Adrenal gland (tissue), 12 donors: ENCODE results near the gene EMP1. TPM values are rescaled to one million over a fixed set of nuclear protein-coding genes. Genes with fewer than 3 reads are reported as not detected.

Source experiments
- DNase-seq, 7 donors: peaks; one replicate each; pipeline ENCODE4 v3.0.0-alpha.2; 2019 to 2020
- H3K27ac ChIP-seq, 5 donors: fragments of 200-600 bp; sonication (generic) in 4 of 5; 1 replicate in 3 of 5; 2 replicates in 2 of 5; pipeline versions ENCODE4 v1.5.1 to v1.8.0; 2016 to 2020; ENCODE audit warnings: mild to moderate bottlenecking in 1 of 5
- H3K27me3 ChIP-seq: fragments of 200-600 bp; 2 replicates; pipeline ENCODE4 v1.8.0; 2021
- H3K36me3 ChIP-seq, 2 donors: fragments of 200-600 bp; replicated peaks in 1 of 2; 1 replicate in 1 of 2; 2 replicates in 1 of 2; pipeline versions ENCODE4 v1.5.1 to v1.8.0; 2018 to 2022
- H3K4me1 ChIP-seq, 2 donors: fragments of 200-600 bp; replicated peaks in 1 of 2; 1 replicate in 1 of 2; 2 replicates in 1 of 2; pipeline versions ENCODE4 v1.5.1 to v1.8.0; 2018 to 2021
- H3K4me3 ChIP-seq, 4 donors: fragments of 200-600 bp; sonication (generic) in 3 of 4; one replicate each; pipeline ENCODE4 v1.5.1; 2016 to 2018
- H3K9me3 ChIP-seq, 3 donors: fragments of 200-600 bp; sonication (generic) in 1 of 3; replicated peaks in 1 of 3; 1 replicate in 2 of 3; 2 replicates in 1 of 3; pipeline versions ENCODE4 v1.5.1 to v1.8.0; 2016 to 2021
- POLR2A ChIP-seq, 2 donors: fragments of 450-650 bp; IDR thresholded peaks; one replicate each; pipeline ENCODE4 v1.6.1; 2017; ENCODE audit warnings: antibody characterized with exemption in 2 of 2, mild to moderate bottlenecking in 2 of 2, moderate library complexity in 1 of 2
- WGBS, 4 donors: extraction: QIAGEN DNeasy Blood & Tissue Kit in 2 of 4; methylation state at CpG; one replicate each; pipeline versions ENCODE4 v1.1.5 to v1.1.7; 2013 to 2017; 5-methylcytosine and 5-hydroxymethylcytosine counted together
- intact Hi-C, 2 donors: fragments of 100-400 bp; cut with DNase I; formaldehyde crosslinking; loops; one replicate each; pipeline versions ENCODE4 v1.14.1 to v1.15.0; 2022 to 2023
- polyA plus RNA-seq, 3 donors: library from polyadenylated mRNA; stranded (reverse); fragments of 200-250 nt in 2 of 3; fragments of 350-450 nt in 1 of 3; fragmentation: Illumina TruSeq in 1 of 3; extraction: RNeasy Lipid Tissue Mini Kit (QIAGEN cat#74804) in 1 of 3; gene quantifications; one replicate each; pipeline ENCODE4 v1.2.3, GENCODE V29; 2013 to 2014
- total RNA-seq, 9 donors: library from RNA; depleted of rRNA in 4 of 9; stranded (reverse); fragments of >200 nt in 4 of 9; fragments of 120-200 nt in 1 of 9; fragmentation: NEBNext Ultra II Directional in 1 of 9; extraction: Animal tissue kit (Norgen Biotek cat#: 25700) in 1 of 9; gene quantifications; one replicate each; pipeline versions ENCODE4 v1.1.0 to v1.2.4, GENCODE V29; 2013 to 2023
- TF ChIP-seq, protein P1 (sequence below), 6 experiments: fragments of 450-650 bp in 4 of 6; fragments of 200-600 bp in 2 of 6; sonication (generic) in 1 of 6; IDR thresholded peaks; 1 replicate in 5 of 6; 2 replicates in 1 of 6; pipeline versions ENCODE4 v1.5.1 to v1.8.0; 2016 to 2021; ENCODE audit warnings: antibody characterized with exemption in 6 of 6, mild to moderate bottlenecking in 2 of 6, moderate library complexity in 1 of 6
- donor health status: healthy with polysubstance abuse.
- donor health status: Bipolar disorder and iron deficiency.
- donor health status: DM: yes; HTN: yes; CAD: no.
- donor health status: DM: no; HTN: no; CAD: no.
- donor health status: DM: no; HTN: no; CAD: no.
- donor health status: DM: yes; HTN: yes; CAD: no.

Gene EMP1
- total and polyA plus RNA-seq, 12 donors = 10.0 to 129 (median 66.8) TPM

DNA sequence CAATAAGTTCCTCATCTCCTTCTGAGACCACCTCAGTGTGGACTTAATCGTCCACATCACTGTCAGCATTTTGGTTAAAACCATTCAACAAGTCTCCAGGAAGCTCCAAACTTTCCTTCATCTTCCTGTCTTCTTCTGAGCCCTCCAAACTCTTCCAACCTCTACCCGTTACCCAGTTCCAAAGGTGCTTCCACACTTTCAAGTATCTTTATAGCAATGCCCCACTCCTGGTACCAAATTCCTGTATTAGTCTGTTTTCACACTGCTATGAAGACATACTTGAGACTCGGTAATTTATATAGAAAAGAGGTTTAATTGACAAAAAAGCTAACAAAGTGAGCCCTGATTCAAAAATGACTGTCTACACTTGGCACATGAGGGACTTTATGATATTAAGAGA is 22.8 kb downstream of the EMP1 start:
- no peaks in the 10 kb centered on the region for H3K9me3 ChIP-seq
- DNase-seq = no peak
- H3K4me3 ChIP-seq = no peak overlapping the region
- WGBS, 4 donors = 72 to 84% (median 79%) methylated on average over 3 of the region's 3 CpGs
- H3K4me1 ChIP-seq = no peaks in the 10 kb centered on the region
- no peak overlapping the region for H3K27ac ChIP-seq
- peaks cover 0 to 2% of the 10 kb centered on the region in 2 donors for H3K36me3 ChIP-seq
- TF ChIP-seq POLR2A (IDR thresholded peaks at IDR 0.05) = no peak
- TF ChIP-seq, protein P1, sequence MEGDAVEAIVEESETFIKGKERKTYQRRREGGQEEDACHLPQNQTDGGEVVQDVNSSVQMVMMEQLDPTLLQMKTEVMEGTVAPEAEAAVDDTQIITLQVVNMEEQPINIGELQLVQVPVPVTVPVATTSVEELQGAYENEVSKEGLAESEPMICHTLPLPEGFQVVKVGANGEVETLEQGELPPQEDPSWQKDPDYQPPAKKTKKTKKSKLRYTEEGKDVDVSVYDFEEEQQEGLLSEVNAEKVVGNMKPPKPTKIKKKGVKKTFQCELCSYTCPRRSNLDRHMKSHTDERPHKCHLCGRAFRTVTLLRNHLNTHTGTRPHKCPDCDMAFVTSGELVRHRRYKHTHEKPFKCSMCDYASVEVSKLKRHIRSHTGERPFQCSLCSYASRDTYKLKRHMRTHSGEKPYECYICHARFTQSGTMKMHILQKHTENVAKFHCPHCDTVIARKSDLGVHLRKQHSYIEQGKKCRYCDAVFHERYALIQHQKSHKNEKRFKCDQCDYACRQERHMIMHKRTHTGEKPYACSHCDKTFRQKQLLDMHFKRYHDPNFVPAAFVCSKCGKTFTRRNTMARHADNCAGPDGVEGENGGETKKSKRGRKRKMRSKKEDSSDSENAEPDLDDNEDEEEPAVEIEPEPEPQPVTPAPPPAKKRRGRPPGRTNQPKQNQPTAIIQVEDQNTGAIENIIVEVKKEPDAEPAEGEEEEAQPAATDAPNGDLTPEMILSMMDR (IDR thresholded peaks at IDR 0.05) = no peak
- intact Hi-C loops = no loop called here
- H3K27me3 ChIP-seq = no peaks in the 10 kb centered on the region

DNA sequence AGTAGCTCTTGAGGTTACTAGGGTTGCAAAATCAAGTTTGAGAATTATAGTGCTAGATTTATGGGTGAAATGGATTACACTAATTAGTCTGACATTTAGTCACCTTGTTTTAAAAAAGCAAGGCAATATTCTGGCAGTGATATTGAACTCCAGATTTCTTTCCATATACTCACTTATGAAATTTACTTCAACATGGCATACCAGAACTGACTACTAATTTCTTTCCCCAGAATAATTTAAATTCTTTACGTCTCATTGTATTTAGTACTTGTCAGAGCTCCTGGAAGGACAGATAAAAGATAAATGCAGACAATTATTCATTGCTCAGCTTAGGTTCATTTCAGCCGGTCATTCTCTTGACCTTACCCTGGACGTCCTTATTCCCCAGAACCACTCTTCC is 24.3 kb downstream of the EMP1 start:
- 66 to 75% (median 67%) methylated on average over 3 of the region's 3 CpGs for WGBS, 4 donors
- Histone ChIP-seq H3K36me3 (no peaks in the 10 kb centered on the region), H3K4me1 (no peaks in the 10 kb centered on the region), H3K4me3 (no peak overlapping the region), H3K27ac (no peak overlapping the region), H3K9me3 (no peaks in the 10 kb centered on the region), H3K27me3 (no peaks in the 10 kb centered on the region)
- DNase-seq = no peak
- intact Hi-C loops = no loop called here
- TF ChIP-seq, protein P1 (IDR thresholded peaks at IDR 0.05) = no peak
- TF ChIP-seq POLR2A (IDR thresholded peaks at IDR 0.05) = no peak

DNA sequence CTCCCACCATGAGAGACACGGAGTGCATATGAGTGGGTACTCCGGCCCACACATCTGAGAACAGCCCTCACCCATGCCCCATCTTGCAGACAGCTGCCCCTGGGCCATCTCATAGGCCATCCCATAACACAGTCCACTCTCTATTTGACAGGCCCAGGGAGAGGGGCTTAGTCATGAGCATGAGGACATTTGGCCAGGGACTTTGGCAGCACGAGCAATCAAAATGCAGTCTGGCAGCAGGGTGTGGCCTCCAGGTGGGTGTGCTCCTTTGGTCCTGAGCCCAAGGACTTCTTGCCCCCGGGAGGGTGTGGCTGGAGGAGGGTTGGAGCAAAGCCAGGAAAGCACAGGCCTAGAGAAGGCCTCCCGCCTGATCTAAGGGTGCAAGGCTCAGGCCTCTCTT is 25.6 kb downstream of the EMP1 start:
- 65 to 93% (median 70%) methylated on average over 2 to 5 of the region's 5 CpGs for WGBS, 4 donors
- H3K27ac ChIP-seq = no peak overlapping the region
- H3K36me3 ChIP-seq = no peaks in the 10 kb centered on the region
- no peaks in the 10 kb centered on the region for H3K9me3 ChIP-seq
- DNase-seq = no peak
- no peak for TF ChIP-seq POLR2A (IDR thresholded peaks at IDR 0.05)
- TF ChIP-seq, protein P1 (IDR thresholded peaks at IDR 0.05) = no peak
- H3K27me3 ChIP-seq = no peaks in the 10 kb centered on the region
- H3K4me1 ChIP-seq = no peaks in the 10 kb centered on the region
- no peak overlapping the region for H3K4me3 ChIP-seq
- intact Hi-C loops = no loop called here

DNA sequence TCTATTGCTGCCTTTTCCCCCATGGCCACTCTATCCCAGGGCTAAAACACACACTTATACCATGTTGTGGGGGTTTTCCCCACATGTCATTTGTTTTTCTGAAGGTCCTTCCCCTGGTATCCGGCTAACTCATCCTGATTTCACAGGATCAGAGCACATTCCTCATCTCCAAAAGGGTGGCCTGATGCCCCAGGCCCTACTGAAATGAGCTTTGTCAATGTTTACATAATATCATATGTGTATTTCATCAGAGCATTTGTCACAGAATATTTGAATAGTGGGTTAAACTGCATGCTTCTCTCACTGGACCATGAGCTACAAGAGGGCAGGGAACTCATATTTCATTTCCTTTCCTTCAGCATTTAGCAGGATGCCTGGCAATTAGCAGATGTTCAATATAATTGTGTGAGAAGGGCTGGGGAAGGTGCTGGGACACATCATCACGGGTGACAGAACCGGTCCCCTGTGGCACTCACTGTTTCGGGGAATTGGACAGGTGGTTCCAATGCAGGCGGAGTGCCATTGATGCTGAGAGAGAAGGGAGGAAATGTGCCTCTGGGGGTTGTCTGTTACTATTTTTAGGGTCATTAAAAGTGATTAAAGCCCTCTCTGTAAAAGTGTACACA is 26.8 kb downstream of the EMP1 start:
- H3K27ac ChIP-seq = no peak overlapping the region
- WGBS, 4 donors = 66 to 86% (median 79%) methylated on average over 5 of the region's 5 CpGs
- H3K4me3 ChIP-seq = no peak overlapping the region
- no peaks in the 10 kb centered on the region for H3K27me3 ChIP-seq
- no peaks in the 10 kb centered on the region for H3K9me3 ChIP-seq
- intact Hi-C loops = no loop called here
- DNase-seq = no peak
- H3K36me3 ChIP-seq = no peaks in the 10 kb centered on the region
- no peak for TF ChIP-seq POLR2A (IDR thresholded peaks at IDR 0.05)
- TF ChIP-seq, protein P1 (IDR thresholded peaks at IDR 0.05) = no peak
- no peaks in the 10 kb centered on the region for H3K4me1 ChIP-seq
